GM18858 (cell line): Measurements from ENCODE around the gene D2HGDH.
"Not testable (repeated sequence)": the region's sequence is repeated elsewhere in the genome, so short reads cannot be mapped to it uniquely, and the experiment has no call there.

Source experiments
- ATAC-seq: cut with Tn5 transposase; IDR thresholded peaks from one replicate; pipeline ENCODE4 v1.9.1; 2021; ENCODE audit not compliant: unreplicated experiment

Gene D2HGDH

DNA sequence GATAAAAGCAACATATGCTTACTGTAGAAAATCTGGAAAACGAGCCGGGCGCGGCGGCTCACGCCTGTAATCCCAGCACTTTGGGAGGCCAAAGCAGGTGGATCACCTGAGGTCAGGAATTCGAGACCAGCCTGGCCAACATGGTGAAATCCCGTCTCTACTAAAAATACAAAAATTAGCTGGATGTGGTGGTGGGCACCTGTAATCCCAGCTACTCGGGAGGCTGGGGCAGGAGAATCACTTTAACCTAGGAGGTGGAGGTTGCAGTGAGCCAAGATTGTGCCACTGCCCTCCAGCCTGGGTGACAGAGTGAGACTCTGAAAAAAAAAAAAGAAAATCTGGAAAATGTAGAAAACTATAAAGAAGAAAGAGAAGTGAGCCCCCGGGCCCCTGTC, 83.4 kb downstream of the D2HGDH start:
- not testable (repeated sequence) for ATAC-seq
